DMS 273 treated with DMSO at 0.1 percent for 48 hours (cell line): ENCODE data around the gene KERA.

ENCODE experiments used
- DNase-seq: peaks from one replicate; lab custom pipeline; 2025; lab: John Stamatoyannopoulos, UW

KERA gene

DNA sequence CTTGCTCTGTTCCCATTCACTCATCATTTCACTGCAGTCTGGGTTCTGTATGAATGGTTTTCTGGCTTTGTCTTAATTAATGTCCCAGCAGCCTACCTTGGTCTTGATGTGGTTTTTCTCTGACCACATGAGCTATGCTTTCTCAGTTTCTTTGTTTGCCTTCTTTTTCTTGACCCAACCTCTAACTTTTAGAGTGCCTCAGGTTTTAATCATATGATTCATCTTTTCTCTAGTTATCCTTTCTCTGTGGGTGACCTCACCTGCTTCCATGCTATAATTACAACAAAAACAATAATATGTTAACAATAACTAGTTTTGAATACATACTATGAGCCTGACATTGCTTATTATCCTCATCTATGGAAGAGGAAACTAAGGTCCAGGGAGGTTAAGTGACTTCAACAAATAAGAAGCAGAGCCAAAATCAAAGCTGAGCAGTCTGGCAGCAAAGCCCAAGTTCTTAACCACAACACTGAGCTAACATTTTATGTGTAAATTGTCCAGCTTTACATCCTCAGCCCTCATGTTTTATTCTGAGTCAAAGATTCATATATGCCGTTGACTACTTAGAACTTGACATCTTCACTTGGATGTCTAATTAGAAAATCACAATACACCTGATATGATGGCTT is 48.4 kb downstream of the KERA start:
- DNase-seq: no peak

DNA sequence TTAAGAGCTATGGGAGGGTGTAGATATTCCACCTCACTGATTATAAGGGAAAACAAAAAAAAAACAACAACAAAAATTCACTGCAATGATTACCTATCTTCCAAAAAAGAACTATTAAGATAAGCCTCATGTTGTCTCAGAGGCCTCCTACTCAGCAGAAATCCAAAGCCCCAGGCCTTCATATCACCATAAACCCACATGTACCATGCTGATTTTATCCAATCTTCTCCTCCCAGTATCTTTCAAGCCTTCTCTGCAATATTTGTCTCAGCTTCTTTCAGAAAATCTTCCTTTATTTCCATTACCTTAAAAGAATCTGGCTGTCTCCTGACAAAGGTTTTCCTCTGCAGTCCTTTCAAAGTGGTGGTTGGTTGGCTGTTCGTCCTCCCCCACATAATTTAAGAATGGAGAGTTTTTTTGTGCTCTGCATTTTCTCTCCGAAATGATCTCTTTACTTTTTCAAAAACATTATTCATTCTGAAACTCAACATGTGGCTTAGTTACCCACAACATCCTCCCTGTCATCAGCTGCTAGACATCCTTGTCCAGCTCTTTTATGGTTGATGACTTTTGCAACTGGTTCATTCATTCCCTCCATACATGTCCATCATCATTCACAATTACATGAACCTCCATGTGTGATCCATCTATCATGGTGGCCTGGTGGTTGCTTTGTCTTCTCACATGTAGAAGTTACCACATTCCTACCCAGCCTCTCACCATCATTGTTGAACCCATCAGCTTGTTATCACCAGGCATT is 50.1 kb downstream of the KERA start:
- no peak for DNase-seq

DNA sequence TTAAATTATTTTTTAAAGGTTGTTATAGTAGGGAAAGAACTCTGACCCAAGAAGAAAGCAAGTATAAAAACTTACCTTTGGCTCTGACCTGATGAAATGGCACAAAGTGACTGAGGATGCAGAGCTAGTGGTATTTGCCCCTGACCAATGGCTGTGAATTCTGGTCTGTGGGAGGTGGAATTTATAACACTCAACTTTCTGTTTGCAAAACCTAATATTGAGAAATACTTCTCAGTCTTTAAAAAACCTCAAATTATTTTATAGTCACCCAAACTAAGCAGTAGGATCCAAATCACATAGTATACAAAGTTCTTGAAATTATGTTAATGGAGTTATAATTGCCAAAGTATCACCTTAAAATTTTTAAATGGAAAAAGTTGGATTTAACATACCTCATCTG is 53.0 kb downstream of the KERA start, which contains the start of gene EPYC:
Gene EPYC (minus strand): TSS at position 101 of the 400 bp plus-strand sequence. CDS start 2,407 bp downstream, outside the sequence.
- DNase-seq: no peak

DNA sequence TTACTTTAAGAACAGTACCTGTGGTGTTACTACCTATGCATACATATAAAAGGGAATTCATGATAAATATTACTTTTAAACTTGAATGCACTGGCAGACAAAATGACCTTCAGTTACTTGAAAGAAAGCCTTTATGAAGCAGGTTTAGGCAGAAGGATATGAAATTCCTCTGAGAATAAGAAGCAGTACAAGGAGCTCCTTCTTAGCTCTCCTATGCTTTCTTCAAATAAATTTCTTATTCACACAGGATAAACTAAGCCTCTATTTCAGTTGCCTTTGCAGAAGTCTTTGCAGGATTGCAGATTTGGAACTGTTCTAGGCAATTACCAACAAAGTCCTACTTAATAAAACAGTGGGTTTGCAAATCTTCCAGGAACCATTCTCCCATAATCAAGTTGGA is 54.1 kb downstream of the KERA start:
- no peak for DNase-seq

DNA sequence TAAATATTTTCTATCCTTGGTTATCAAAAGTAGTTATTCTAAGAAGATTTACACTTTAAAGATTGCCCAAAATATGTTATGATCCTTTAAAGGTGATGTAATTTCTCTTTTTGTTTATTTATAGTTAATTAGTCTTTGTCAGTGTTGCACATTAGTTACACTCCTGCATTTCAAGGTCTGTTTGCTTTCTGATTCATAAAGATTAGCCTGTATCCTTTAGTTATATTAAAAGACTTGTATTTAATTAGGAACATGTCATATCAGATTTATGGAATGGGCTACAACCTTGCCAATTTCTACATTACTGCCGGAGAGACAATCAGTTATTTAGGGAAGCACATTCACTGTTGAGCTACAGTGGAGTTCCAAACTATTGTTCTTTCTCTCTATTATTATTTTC is 56.5 kb downstream of the KERA start:
- no peak for DNase-seq
